Measurements from ENCODE around the gene CTNNA2. TPM values are rescaled to one million over a fixed set of nuclear protein-coding genes. Genes with fewer than 3 reads are reported as not detected.

The CTNNA2 gene
- total and polyA plus RNA-seq, 9 of the 15 experiments (the other 6 are each of a cell fraction or from before 2014, with no cell fraction given) = 0.03 to 0.40 (median 0.15) TPM

- TF ChIP-seq, protein P1, sequence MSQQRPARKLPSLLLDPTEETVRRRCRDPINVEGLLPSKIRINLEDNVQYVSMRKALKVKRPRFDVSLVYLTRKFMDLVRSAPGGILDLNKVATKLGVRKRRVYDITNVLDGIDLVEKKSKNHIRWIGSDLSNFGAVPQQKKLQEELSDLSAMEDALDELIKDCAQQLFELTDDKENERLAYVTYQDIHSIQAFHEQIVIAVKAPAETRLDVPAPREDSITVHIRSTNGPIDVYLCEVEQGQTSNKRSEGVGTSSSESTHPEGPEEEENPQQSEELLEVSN (IDR thresholded peaks at IDR 0.05; ENCODE audit: borderline replicate concordance in 1 of 2, extremely low read depth in 1 of 2, insufficient read depth in 1 of 2, insufficient read length in 1 of 2, low read depth in 1 of 2, low read length in 1 of 2, poor library complexity in 1 of 2, severe bottlenecking in 1 of 2) = no peak
- no peak for TF ChIP-seq ZNF644 (tag; IDR thresholded peaks at IDR 0.05; ENCODE audit: low read depth)
Observed at GRCh38 chr2:80459028-80459427, 946.2 kb downstream of the CTNNA2 start (continued).

DNA sequence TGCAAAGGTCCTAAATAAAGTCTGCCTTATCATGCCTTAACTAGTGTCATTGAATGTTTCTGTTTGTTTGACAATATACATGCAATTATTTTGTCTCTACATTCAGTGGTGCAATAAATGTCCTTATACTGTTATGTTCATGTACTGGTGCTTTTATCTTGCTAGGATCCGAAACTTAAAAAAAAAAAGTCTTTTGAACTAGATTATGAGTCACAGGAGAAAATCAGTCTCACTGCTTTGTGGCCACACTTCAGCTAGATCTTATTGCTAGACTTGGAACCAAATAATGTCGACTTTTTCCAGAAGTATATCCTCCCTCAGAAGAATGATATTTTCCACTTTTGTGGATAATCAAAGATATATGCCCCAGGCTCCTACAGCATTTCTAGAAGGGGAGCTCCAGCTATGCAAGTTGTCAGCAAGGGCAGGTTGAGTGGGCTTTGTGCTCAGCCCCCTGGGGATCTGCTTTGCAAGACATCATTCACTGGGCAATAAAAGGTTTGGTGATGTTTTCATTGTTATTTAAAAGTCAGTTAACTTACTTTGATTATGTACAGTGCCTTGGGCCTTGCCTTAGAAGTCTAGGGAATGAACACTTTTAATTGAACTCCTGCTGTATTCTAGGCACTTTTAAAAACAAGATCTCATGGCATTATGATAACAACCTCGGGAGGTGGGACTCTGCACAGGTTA lies 948.8 kb downstream of the CTNNA2 start:
- DNase-seq (ENCODE audit: extremely low read depth in 1 of 4, low spot score in 3 of 4) = no peak

More for the DNA sequence above, 948.8 kb downstream of the CTNNA2 start:
- no peak for FAIRE-seq
- Histone ChIP-seq H2AFZ (ENCODE audit: low read depth, low read length) (no peak overlapping the region), H3K4me1 (replicated peaks in 1 of 2; ENCODE audit: control insufficient read depth in 2 of 2, insufficient read depth in 2 of 2, low read length in 2 of 2) (no peaks in the 10 kb centered on the region), H4K20me1 (replicated peaks; ENCODE audit: control insufficient read depth, insufficient read depth, low read length) (no peaks in the 10 kb centered on the region), H3K79me2 (ENCODE audit: control insufficient read depth, insufficient read depth, low read length) (no peaks in the 10 kb centered on the region), H3K9ac (ENCODE audit: insufficient read depth in 1 of 2, low read depth in 2 of 2, low read length in 2 of 2) (no peak overlapping the region), H3K9me3 (replicated peaks; ENCODE audit: control insufficient read depth, insufficient read depth, low read depth, low read length) (no peaks in the 10 kb centered on the region), H3K9me1 (ENCODE audit: control insufficient read depth, insufficient read depth, low read length) (no peaks in the 10 kb centered on the region), H3K36me3 (ENCODE audit: control insufficient read depth, insufficient read depth, low read length) (no peaks in the 10 kb centered on the region), H3K27ac (ENCODE audit: extremely low read depth, low read depth, low read length) (no peak overlapping the region), H3K27me3 (ENCODE audit: control insufficient read depth in 2 of 2, insufficient read depth in 2 of 2, low read length in 2 of 2) (no peaks in the 10 kb centered on the region; a peak in 2 of 5 replicates), H3K4me2 (ENCODE audit: insufficient read depth, low read length) (no peak overlapping the region), H3K4me3 (no peak overlapping the region)
- no TSS peak for BruUV-seq (replicated peaks)
- no peak for TF ChIP-seq TCF3 (CRISPR knock-in tag; IDR thresholded peaks at IDR 0.05)
- TF ChIP-seq CREBBP (IDR thresholded peaks at IDR 0.05; ENCODE audit: low read depth, low read length) = no peak
- TF ChIP-seq OTX1 (CRISPR knock-in tag; IDR thresholded peaks at IDR 0.05) = no peak
- TF ChIP-seq RBM14 (IDR thresholded peaks at IDR 0.05; ENCODE audit: borderline replicate concordance, insufficient read depth, low read depth, low read length) = no peak
- WGBS (ENCODE audit: insufficient coverage, low coverage, missing lambda C conversion rate) = 0% methylated on average over 3 of the region's 3 CpGs
- CTCF ChIA-PET (ENCODE audit: low intra/inter-chr PET ratio) = no interaction called here
- in situ Hi-C loops (cut with MboI) = no loop called here
- intact Hi-C loops (cut with micrococcal nuclease) = no loop called here
- POLR2A ChIA-PET = interaction anchor here (0.7 kb wide), 2 partner anchors 9 to 215 kb away, joined by 3 read pairs; no protein-coding TSS in a partner anchor
- no peak for ATAC-seq

Data from K562 (cell line).